HFF-Myc (cell line): ENCODE data around the gene TMEM43.
A peak's percentile ranks its signal among the peaks of the same experiment; 100 is the strongest.
"Not testable (repeated sequence)": the region's sequence is repeated elsewhere in the genome, so short reads cannot be mapped to it uniquely, and the experiment has no call there.

Source experiments
- DNase-seq: peaks from one replicate; pipeline ENCODE4 v3.0.0-alpha.2; 2011; ENCODE audit warnings: low read depth; ENCODE audit errors: extremely low read depth
- H3K4me3 ChIP-seq: replicated peaks from 2 replicates; pipeline ENCODE4 v1.5.1; 2011; ENCODE audit warnings: low read depth, mild to moderate bottlenecking, control low read depth, low read length
- CTCF ChIP-seq: IDR thresholded peaks from 2 replicates; pipeline ENCODE4 v1.5.1; 2012; ENCODE audit warnings: mild to moderate bottlenecking, low read depth, low read length, control low read depth; ENCODE audit errors: missing control alignments

Gene TMEM43

GRCh38 chr3:14096742-14097141, 28.1 kb upstream of the TMEM43 start:
- TF ChIP-seq CTCF: no peak
- DNase-seq: no peak
- no peak overlapping the region for H3K4me3 ChIP-seq

DNA sequence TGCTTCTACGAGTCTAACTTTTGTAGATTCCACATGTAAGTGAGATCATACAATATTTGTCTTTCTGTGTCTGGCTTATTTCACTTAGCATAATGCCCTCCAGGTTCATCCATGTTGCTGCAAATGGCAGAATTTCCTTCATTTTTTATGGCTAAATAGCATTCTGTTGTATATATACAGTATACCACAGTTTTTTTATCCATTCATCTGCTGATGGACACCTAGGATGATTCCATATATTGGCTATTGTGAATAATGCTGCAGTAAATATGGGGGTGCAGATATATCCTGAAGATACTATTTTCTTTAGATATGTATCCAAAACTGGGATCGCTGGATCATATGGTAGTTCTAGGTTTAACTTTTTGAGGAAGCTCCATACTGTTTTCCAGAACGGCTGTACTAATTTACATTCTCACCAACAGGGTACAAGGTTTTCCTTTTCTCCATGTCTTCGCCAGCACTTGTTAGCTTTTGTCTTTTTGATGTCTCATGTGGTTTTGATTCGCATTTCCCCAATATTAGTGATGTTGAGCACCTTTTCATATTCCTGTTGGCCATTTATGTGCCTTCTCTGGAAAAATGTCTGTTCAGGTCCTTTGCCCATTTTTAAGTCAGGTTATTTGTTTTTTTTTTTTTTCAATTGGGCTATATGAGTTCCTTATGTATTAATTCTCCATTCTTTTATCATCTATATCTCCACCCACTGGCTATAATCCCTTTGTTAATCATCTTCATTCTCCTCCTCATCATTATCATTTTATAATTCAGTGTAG, 27.0 kb upstream of the TMEM43 start:
- no peak for TF ChIP-seq CTCF
- no peak overlapping the region for H3K4me3 ChIP-seq
- DNase-seq: no peak

DNA sequence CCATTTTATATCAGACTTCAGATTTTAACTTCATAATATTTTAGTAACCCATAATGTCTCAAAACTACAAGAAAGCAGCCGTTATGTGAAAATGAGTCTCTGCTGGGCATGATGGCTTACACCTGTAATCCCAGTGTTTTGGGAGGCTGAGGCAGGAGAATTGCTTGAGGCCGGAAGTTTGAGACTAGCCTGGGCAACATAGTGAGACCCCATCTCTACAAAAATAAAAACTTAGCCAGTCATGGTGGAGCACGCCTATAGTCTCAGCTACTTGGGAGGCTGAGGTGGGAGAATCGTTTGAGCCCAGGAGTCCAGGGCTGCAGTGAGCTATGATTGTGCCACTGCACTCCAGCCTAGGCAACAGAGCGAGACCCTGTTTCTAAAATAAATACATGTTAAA, 15.0 kb upstream of the TMEM43 start:
- not testable (repeated sequence) for H3K4me3 ChIP-seq, DNase-seq

DNA sequence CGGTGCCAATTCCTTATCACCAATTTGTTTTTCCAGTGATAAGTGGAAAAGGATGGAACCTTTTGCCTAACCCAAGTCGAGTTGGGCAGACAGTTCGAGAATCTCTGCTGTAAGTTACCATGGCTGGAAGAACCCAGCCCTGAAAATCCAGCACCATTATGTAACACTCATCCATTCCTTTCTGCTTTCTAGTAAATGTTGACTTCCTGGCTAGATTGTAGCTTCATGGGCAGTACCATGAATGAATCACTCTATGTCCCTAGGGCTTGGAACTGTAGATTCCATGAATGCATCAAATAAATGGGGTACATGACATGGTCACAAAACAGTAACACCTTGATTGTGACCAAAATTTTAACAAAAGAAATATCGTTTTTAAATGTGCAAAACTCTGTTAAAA, 14.2 kb upstream of the TMEM43 start:
- no peak overlapping the region for H3K4me3 ChIP-seq
- DNase-seq: no peak
- no peak for TF ChIP-seq CTCF

DNA sequence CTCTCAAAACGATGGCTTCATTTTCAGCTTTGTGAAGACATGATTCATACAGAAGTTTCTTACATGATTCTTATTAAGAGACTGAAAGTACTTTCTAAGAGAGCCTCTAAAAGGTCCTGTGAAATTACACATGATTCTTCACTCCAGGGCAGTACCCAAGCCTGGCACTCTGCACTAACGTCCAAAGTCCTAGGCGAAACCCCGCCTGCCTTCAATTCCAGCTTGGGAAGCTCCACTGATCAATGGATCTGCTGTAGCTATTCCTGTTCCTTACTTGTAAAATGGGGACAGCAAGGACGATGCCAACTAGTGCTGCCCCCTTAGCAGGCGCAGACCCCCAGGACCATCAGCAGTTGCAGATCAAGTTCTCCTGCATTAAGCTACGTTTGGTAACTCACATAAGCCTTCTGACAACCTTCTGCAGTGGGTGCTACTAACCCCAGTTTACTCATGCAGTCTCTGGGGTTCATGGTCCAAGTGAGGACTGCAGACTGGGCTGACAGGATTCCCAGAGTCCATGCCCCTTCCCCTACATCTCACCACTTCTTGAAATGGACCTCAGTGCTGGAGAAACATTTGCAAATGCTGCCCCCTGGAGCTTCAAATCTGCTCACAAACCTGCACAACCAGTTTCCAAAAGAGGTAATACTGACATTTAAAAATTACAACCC, 10.8 kb upstream of the TMEM43 start:
- DNase-seq: no peak
- peak; percentile 20 for TF ChIP-seq CTCF
- no peak overlapping the region for H3K4me3 ChIP-seq

- DNase-seq: no peak
- TF ChIP-seq CTCF: no peak
- H3K4me3 ChIP-seq: no peak overlapping the region
Observed at GRCh38 chr3:14117468-14118399, 7.1 kb upstream of the TMEM43 start.
